CD4-positive, alpha-beta T cell treated with Interleukin-15 for 4 hours (primary cell): Measurements from ENCODE around the gene GSTCD.
A peak's percentile ranks its signal among the peaks of the same experiment; 100 is the strongest.
"Not testable (repeated sequence)": the region's sequence is repeated elsewhere in the genome, so short reads cannot be mapped to it uniquely, and the experiment has no call there.

ENCODE experiments used
- DNase-seq: peaks from one replicate; pipeline ENCODE4 v3.0.0-alpha.2; 2020; ENCODE audit warnings: low spot score

The GSTCD gene

GRCh38 chr4:105715692-105716278 is 7.2 kb downstream of the GSTCD start:
- peak; percentile 21 for DNase-seq

- DNase-seq = no peak
Measured at GRCh38 chr4:105719204-105719603, 10.6 kb downstream of the GSTCD start.

GRCh38 chr4:105725623-105726022 is 17.0 kb downstream of the GSTCD start:
- no peak for DNase-seq

- DNase-seq = not testable (repeated sequence)
Measured at GRCh38 chr4:105729895-105730294, 21.3 kb downstream of the GSTCD start.

- DNase-seq = not testable (repeated sequence)
Measured at GRCh38 chr4:105735217-105735616, 26.6 kb downstream of the GSTCD start.

GRCh38 chr4:105741548-105741947 is 33.0 kb downstream of the GSTCD start:
- DNase-seq = no peak

- DNase-seq = no peak
Measured at GRCh38 chr4:105748222-105748621, 39.6 kb downstream of the GSTCD start.

- DNase-seq = no peak
Measured at GRCh38 chr4:105751718-105752299, 43.2 kb downstream of the GSTCD start.

- DNase-seq = no peak
Measured at GRCh38 chr4:105753361-105753760, 44.8 kb downstream of the GSTCD start.

- DNase-seq = no peak
Measured at GRCh38 chr4:105755375-105755774, 46.8 kb downstream of the GSTCD start.

GRCh38 chr4:105758958-105759357 is 50.4 kb downstream of the GSTCD start:
- DNase-seq = no peak

GRCh38 chr4:105765690-105766407 is 57.3 kb downstream of the GSTCD start:
- no peak for DNase-seq

GRCh38 chr4:105767579-105767978 is 59.0 kb downstream of the GSTCD start:
- no peak for DNase-seq

GRCh38 chr4:105770524-105770923 is 61.9 kb downstream of the GSTCD start:
- DNase-seq = not testable (repeated sequence)

- not testable (repeated sequence) for DNase-seq
Measured at GRCh38 chr4:105772065-105772464, 63.5 kb downstream of the GSTCD start.

GRCh38 chr4:105775760-105776415 is 67.3 kb downstream of the GSTCD start:
- not testable (repeated sequence) for DNase-seq

- no peak for DNase-seq
Measured at GRCh38 chr4:105780176-105780575, 71.6 kb downstream of the GSTCD start.

- no peak for DNase-seq
Measured at GRCh38 chr4:105784761-105785160, 76.2 kb downstream of the GSTCD start.

GRCh38 chr4:105785792-105786191 is 77.2 kb downstream of the GSTCD start:
- DNase-seq = no peak

GRCh38 chr4:105786748-105787147 is 78.2 kb downstream of the GSTCD start:
- DNase-seq = no peak

GRCh38 chr4:105797225-105797624 is 88.6 kb downstream of the GSTCD start:
- DNase-seq = no peak

- no peak for DNase-seq
Measured at GRCh38 chr4:105805501-105806120, 97.0 kb downstream of the GSTCD start.
